Keratinocyte (primary cell): ENCODE results near the gene GUCA2A.

Experiments used
- EZH2 ChIP-seq: IDR thresholded peaks from one replicate; pipeline ENCODE4 v1.6.1; 2012; ENCODE audit warnings: inconsistent platforms, mild to moderate bottlenecking, low read length, moderate library complexity
- TF ChIP-seq, protein P1 (sequence below), 3 experiments: IDR thresholded peaks in 1 of 3; conservative IDR thresholded peaks in 1 of 3; optimal IDR thresholded peaks in 1 of 3; 2 replicates in 2 of 3; 3 replicates in 1 of 3; pipeline versions ENCODE3 to v1.5.1; 2011; ENCODE audit warnings: low read length in 3 of 3, mild to moderate bottlenecking in 3 of 3, moderate library complexity in 2 of 3, control low read depth in 1 of 3, inconsistent platforms in 1 of 3; ENCODE audit not compliant: insufficient read depth in 2 of 3; ENCODE audit errors: extremely low read depth in 1 of 3

DNA sequence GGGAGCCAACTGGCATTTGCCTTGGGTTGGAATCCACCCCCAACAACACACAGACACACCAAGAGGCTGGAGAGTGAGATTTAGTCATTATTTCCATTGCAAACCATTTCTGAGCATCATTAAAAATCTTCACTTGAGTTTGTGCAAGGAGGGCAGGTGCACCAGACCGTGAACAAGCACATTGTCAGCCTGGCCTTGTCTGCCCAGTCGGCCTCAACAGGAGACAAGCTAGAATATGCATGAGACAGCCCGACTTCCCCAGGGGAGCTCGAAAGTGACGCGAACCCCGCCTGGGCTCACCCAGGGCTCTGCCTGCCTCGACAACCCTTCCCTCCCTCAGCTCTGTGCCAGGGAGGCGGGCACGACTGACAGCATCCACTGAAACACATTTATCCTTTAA, 26.8 kb downstream of the GUCA2A start:
- TF ChIP-seq, protein P1, sequence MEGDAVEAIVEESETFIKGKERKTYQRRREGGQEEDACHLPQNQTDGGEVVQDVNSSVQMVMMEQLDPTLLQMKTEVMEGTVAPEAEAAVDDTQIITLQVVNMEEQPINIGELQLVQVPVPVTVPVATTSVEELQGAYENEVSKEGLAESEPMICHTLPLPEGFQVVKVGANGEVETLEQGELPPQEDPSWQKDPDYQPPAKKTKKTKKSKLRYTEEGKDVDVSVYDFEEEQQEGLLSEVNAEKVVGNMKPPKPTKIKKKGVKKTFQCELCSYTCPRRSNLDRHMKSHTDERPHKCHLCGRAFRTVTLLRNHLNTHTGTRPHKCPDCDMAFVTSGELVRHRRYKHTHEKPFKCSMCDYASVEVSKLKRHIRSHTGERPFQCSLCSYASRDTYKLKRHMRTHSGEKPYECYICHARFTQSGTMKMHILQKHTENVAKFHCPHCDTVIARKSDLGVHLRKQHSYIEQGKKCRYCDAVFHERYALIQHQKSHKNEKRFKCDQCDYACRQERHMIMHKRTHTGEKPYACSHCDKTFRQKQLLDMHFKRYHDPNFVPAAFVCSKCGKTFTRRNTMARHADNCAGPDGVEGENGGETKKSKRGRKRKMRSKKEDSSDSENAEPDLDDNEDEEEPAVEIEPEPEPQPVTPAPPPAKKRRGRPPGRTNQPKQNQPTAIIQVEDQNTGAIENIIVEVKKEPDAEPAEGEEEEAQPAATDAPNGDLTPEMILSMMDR (optimal IDR thresholded peaks at IDR 0.05 in 1 of 3, IDR thresholded peaks at IDR 0.05 in 1 of 3, conservative IDR thresholded peaks at IDR 0.05 in 1 of 3; ENCODE audit: extremely low read depth in 1 of 3, insufficient read depth in 2 of 3, low read length in 3 of 3), result no peak
- TF ChIP-seq EZH2, result no peak
